A673 (cell line): Measurements from ENCODE around the gene NKX2-8.

Experiments
- EZH2 ChIP-seq: fragments of 200-600 bp; sonication (generic); IDR thresholded peaks from 2 replicates; pipeline ENCODE4 v1.6.1; 2017; ENCODE audit warnings: borderline replicate concordance, low read depth, mild to moderate bottlenecking, mixed read lengths, antibody characterized with exemption, low read length; ENCODE audit not compliant: poor library complexity, severe bottlenecking
- TF ChIP-seq, protein P1 (sequence below): fragments of 300-800, 200-600 bp; sonication (generic); conservative IDR thresholded peaks from 2 replicates; pipeline ENCODE4 v1.5.1; 2017; ENCODE audit warnings: low read depth, mild to moderate bottlenecking, antibody characterized with exemption, low read length, moderate library complexity, mixed read lengths

- TF ChIP-seq, protein P1, sequence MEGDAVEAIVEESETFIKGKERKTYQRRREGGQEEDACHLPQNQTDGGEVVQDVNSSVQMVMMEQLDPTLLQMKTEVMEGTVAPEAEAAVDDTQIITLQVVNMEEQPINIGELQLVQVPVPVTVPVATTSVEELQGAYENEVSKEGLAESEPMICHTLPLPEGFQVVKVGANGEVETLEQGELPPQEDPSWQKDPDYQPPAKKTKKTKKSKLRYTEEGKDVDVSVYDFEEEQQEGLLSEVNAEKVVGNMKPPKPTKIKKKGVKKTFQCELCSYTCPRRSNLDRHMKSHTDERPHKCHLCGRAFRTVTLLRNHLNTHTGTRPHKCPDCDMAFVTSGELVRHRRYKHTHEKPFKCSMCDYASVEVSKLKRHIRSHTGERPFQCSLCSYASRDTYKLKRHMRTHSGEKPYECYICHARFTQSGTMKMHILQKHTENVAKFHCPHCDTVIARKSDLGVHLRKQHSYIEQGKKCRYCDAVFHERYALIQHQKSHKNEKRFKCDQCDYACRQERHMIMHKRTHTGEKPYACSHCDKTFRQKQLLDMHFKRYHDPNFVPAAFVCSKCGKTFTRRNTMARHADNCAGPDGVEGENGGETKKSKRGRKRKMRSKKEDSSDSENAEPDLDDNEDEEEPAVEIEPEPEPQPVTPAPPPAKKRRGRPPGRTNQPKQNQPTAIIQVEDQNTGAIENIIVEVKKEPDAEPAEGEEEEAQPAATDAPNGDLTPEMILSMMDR = peak; percentile 85
- no peak for TF ChIP-seq EZH2
Measured at GRCh38 chr14:36553656-36554260, 28.7 kb downstream of the NKX2-8 start.
